ENCODE data around the gene TEPSIN. TPM values are rescaled to one million over a fixed set of nuclear protein-coding genes. Genes with fewer than 3 reads are reported as not detected.

Gene TEPSIN
- total and polyA plus RNA-seq, 7 donors = 10.9 to 22.1 (median 12.5) TPM

DNA sequence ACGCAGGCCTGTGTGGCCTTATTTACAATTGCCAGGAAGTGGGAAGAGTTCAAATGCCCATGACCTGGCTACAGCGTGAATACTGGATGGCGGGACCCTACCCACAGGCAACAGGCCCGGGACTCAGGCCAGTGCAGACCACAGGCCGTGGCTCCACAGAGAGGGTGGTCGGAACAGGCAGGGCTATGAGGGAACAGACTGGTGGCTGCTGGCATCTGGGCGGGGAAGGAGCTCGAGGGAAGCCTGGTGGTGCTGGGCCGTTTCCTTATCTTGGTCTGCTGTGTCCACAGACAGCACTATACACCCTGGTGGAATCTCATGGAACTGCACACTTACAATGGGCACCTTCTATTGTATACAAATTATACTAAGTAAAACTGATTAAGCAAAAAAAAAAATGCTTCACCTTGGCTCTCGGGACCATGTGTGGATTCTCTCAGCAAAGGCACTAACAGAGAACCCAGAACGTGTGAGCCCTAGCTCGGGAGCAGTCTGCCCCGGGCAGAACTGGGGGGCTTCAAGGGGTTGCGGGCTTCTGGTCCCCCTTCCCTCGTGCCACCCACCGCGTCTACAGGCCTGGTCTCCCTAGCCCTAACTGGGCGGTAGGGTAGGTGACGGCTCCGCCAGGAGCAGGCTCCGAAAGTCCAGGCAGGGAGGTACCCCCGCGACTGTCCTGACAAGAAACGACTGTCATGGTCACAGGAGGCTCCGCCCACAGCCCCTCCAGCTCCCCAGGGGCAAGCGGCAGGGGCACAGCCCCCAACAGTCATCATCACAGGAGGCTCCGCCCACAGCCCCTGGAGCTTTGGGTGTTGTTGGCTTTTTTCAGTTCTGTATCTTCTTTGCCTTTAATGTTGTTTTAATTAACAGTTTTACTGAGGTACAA is 37.9 kb downstream of the TEPSIN start:
- Histone ChIP-seq H3K4me3 (no peak overlapping the region), H3K36me3 (ENCODE audit: insufficient read depth in 1 of 2, low read depth in 1 of 2) (peaks cover 0 to 3% of the 10 kb centered on the region in 2 donors), H3K4me1 (no peaks in the 10 kb centered on the region), H3K9me3 (no peaks in the 10 kb centered on the region), H3K27ac (no peak overlapping the region), H3K27me3 (ENCODE audit: insufficient read depth in 3 of 3, low read length in 2 of 3) (no peaks in the 10 kb centered on the region)
- peak; percentile 37 for TF ChIP-seq CTCF (IDR thresholded peaks at IDR 0.05)
- intact Hi-C loops (cut with DNase I) = loop anchor here in 1 of 2 donors (5.0 kb wide), 1 partner anchor 59 kb away; no protein-coding TSS in a partner anchor
- DNase-seq (no peak), ATAC-seq (peak in 3 of 4 donors; percentile 42 to 65 (median 49))
- 77 to 82% (median 78%) methylated on average over 25 to 27 of the region's 27 CpGs for WGBS, 3 donors

DNA sequence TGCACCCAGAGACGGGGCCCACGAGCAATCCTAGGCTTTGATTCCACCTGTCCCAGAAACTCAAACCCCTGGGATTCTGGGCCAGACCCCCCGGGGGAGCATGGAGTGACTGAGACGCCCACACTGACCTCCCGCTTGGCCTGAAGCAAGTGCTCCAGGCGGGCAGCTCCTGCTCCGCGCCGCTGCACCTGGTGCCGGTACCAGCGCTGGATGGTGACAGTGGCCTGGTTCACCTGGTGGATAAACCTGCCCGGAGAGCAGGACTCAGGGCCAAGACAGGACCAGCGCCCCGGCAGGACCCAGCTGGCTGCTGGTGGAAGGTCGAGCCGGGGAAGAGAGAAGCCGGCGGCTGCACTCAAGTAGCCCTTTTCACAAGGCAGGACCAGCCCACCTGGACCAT is 38.7 kb downstream of the TEPSIN start:
- Histone ChIP-seq H3K4me3 (no peak overlapping the region), H3K36me3 (ENCODE audit: insufficient read depth in 1 of 2, low read depth in 1 of 2) (peaks cover 0 to 3% of the 10 kb centered on the region in 2 donors), H3K9me3 (no peaks in the 10 kb centered on the region), H3K4me1 (no peaks in the 10 kb centered on the region), H3K27ac (no peak overlapping the region), H3K27me3 (ENCODE audit: insufficient read depth in 3 of 3, low read length in 2 of 3) (no peaks in the 10 kb centered on the region)
- TF ChIP-seq CTCF (IDR thresholded peaks at IDR 0.05) = no peak
- intact Hi-C loops (cut with DNase I) = loop anchor here in 1 of 2 donors (5.0 kb wide), 1 partner anchor 58 kb away; no protein-coding TSS in a partner anchor
- no peak for DNase-seq
- WGBS, 3 donors = 91 to 93% (median 92%) methylated on average over 18 of the region's 18 CpGs
- no peak for ATAC-seq

- no peak for DNase-seq
- no peak overlapping the region for H3K4me3 ChIP-seq
- no peaks in the 10 kb centered on the region for H3K4me1 ChIP-seq
- TF ChIP-seq CTCF (IDR thresholded peaks at IDR 0.05) = no peak
- H3K27ac ChIP-seq = no peak overlapping the region
- ATAC-seq = no peak
- 93 to 97% (median 97%) methylated on average over 15 to 18 of the region's 18 CpGs for WGBS, 3 donors
- H3K9me3 ChIP-seq = no peaks in the 10 kb centered on the region
- no peaks in the 10 kb centered on the region for H3K27me3 ChIP-seq (ENCODE audit: insufficient read depth in 3 of 3, low read length in 2 of 3)
- peaks cover 0 to 3% of the 10 kb centered on the region in 2 donors for H3K36me3 ChIP-seq (ENCODE audit: insufficient read depth in 1 of 2, low read depth in 1 of 2)
- intact Hi-C loops (cut with DNase I) = no loop called here
Observed at GRCh38 chr17:81199482-81199830, 39.4 kb downstream of the TEPSIN start.

DNA sequence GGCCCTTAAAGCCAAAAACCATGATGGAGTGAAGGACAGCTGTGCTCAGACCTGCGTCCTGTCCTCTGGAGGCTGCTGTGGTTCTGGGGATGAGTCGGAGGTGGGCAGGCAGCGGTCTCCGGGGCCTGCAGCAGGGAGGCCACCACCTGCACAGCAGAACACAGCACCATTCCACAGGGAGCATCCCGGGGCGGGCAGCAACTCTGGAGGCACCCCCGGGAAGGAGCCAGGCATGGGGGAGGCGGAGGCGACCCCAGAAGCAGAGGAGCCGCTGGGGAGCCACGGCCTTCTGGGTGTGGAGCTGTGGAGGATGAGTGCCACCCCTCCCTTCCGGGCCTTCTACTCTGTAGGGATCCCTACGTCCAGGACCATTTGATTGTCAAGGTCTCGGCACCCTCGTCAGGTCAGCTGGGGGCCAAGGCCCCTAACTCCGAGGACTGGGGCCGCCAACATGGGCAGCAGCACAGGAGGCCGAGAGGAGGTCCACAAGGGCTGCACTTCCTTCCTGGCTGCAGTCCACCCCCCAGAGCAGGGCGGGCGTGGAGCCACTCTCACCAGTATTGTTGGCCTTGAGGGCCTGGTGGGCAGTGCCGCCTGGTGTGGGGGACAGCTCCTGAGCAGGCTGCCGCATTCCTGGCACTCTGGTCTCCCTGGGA is 39.9 kb downstream of the TEPSIN start:
- no peaks in the 10 kb centered on the region for H3K27me3 ChIP-seq (ENCODE audit: insufficient read depth in 3 of 3, low read length in 2 of 3)
- 86 to 91% (median 89%) methylated on average over 22 of the region's 22 CpGs for WGBS, 3 donors
- DNase-seq (no peak), ATAC-seq (no peak)
- H3K27ac ChIP-seq = no peak overlapping the region
- H3K9me3 ChIP-seq = no peaks in the 10 kb centered on the region
- H3K4me3 ChIP-seq = no peak overlapping the region
- intact Hi-C loops (cut with DNase I) = no loop called here
- TF ChIP-seq CTCF (IDR thresholded peaks at IDR 0.05) = no peak
- peaks cover 0 to 3% of the 10 kb centered on the region in 2 donors for H3K36me3 ChIP-seq (ENCODE audit: insufficient read depth in 1 of 2, low read depth in 1 of 2)
- H3K4me1 ChIP-seq = no peaks in the 10 kb centered on the region

All from psoas muscle (tissue), 8 donors.